KMS-11 (cell line): ENCODE results near the gene BTN1A1.

ENCODE experiments used
- H2AFZ ChIP-seq: fragments of 200-600 bp; sonication (generic); 2 replicates; pipeline ENCODE4 v1.6.1; 2016; ENCODE audit warnings: antibody characterized with exemption, mixed run types, low read depth
- H3K27ac ChIP-seq: fragments of 200-600 bp; sonication (generic); 2 replicates; pipeline ENCODE4 v1.6.1; 2016; ENCODE audit warnings: mild to moderate bottlenecking, mixed run types
- H3K27me3 ChIP-seq: fragments of 200-600 bp; sonication (generic); 2 replicates; pipeline ENCODE4 v1.6.1; 2017; ENCODE audit warnings: mild to moderate bottlenecking, low read depth, mixed run types, moderate library complexity; ENCODE audit not compliant: insufficient read depth
- H3K36me3 ChIP-seq: fragments of 200-600 bp; sonication (generic); 2 replicates; pipeline ENCODE4 v1.6.1; 2017; ENCODE audit warnings: mild to moderate bottlenecking, mixed run types; ENCODE audit not compliant: insufficient read depth
- H3K4me1 ChIP-seq: fragments of 200-600 bp; sonication (generic); 2 replicates; pipeline ENCODE4 v1.6.1; 2016; ENCODE audit warnings: mild to moderate bottlenecking, low read depth, mixed run types; ENCODE audit not compliant: poor library complexity, severe bottlenecking
- H3K4me2 ChIP-seq: fragments of 200-600 bp; sonication (generic); 2 replicates; pipeline ENCODE4 v1.7.0; 2016; ENCODE audit warnings: mild to moderate bottlenecking, mixed run types
- H3K4me3 ChIP-seq: fragments of 200-600 bp; sonication (generic); IDR thresholded peaks from 2 replicates; pipeline ENCODE4 v1.6.1; 2017; ENCODE audit warnings: low read depth, low read length, mixed read lengths; ENCODE audit not compliant: insufficient read depth
- H3K79me2 ChIP-seq: fragments of 200-600 bp; sonication (generic); 2 replicates; pipeline ENCODE4 v1.6.1; 2016; ENCODE audit warnings: low read depth, mixed run types; ENCODE audit not compliant: insufficient read depth
- H3K9ac ChIP-seq: fragments of 200-600 bp; sonication (generic); 2 replicates; pipeline ENCODE4 v1.6.1; 2016; ENCODE audit warnings: mild to moderate bottlenecking, mixed run types
- H4K20me1 ChIP-seq: fragments of 200-600 bp; sonication (generic); 2 replicates; pipeline ENCODE4 v1.6.1; 2016; ENCODE audit warnings: mild to moderate bottlenecking, mixed run types; ENCODE audit not compliant: insufficient read depth
- TF ChIP-seq, protein P1 (sequence below): fragments of 200-600 bp; sonication (generic); conservative IDR thresholded peaks from 2 replicates; pipeline ENCODE4 v1.6.1; 2017; ENCODE audit warnings: low read depth, mild to moderate bottlenecking, antibody characterized with exemption, low read length, moderate library complexity, mixed read lengths

Gene BTN1A1

DNA sequence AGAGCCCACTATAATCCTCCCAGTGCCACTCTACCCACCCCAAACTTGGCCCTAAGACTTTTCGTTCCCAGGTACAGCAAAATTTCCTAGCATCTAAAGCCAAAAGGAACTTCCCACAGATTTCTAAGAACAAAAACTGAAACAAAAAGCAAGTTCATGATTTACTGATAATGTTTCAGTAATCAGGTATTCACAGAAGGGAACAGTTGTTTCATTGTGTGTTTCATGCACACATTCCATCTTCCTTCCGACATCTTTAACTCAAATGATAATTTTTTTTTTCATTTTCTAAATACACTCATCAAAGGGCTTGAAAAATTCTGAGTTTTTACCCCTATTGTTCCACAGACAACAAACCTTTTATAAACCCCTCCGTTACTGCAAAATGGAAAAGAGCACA is 6.0 kb upstream of the BTN1A1 start:
- Histone ChIP-seq H3K9ac (no peak overlapping the region), H4K20me1 (no peaks in the 10 kb centered on the region), H2AFZ (no peak overlapping the region), H3K79me2 (no peaks in the 10 kb centered on the region), H3K27me3 (no peaks in the 10 kb centered on the region), H3K27ac (no peak overlapping the region), H3K36me3 (no peaks in the 10 kb centered on the region), H3K4me2 (no peak overlapping the region), H3K4me3 (no peak overlapping the region), H3K4me1 (peaks cover 7% of the 10 kb centered on the region)
- TF ChIP-seq, protein P1, sequence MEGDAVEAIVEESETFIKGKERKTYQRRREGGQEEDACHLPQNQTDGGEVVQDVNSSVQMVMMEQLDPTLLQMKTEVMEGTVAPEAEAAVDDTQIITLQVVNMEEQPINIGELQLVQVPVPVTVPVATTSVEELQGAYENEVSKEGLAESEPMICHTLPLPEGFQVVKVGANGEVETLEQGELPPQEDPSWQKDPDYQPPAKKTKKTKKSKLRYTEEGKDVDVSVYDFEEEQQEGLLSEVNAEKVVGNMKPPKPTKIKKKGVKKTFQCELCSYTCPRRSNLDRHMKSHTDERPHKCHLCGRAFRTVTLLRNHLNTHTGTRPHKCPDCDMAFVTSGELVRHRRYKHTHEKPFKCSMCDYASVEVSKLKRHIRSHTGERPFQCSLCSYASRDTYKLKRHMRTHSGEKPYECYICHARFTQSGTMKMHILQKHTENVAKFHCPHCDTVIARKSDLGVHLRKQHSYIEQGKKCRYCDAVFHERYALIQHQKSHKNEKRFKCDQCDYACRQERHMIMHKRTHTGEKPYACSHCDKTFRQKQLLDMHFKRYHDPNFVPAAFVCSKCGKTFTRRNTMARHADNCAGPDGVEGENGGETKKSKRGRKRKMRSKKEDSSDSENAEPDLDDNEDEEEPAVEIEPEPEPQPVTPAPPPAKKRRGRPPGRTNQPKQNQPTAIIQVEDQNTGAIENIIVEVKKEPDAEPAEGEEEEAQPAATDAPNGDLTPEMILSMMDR: no peak

DNA sequence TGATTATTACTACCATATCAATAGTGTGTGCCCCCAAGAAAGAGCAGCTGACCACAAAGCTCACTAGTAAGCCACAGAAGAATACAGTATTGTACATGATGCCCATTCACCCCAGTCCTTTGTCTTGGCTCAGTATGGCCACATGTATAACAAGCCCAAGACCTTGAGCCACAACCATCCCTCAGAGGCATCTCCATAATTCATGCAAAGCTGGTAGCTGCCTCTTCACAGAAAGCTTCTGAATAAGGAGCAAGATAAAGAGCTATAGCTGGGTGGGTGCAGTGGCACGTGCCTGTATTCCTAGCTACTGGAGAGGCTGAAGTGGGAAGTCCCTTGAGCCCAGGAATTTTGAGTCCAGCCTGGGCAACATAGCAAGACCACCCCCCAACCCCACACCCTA is 4.8 kb upstream of the BTN1A1 start:
- Histone ChIP-seq H4K20me1 (no peaks in the 10 kb centered on the region), H3K27me3 (no peaks in the 10 kb centered on the region), H3K9ac (no peak overlapping the region), H3K4me3 (no peak overlapping the region), H3K4me1 (peaks cover 7% of the 10 kb centered on the region), H3K79me2 (no peaks in the 10 kb centered on the region), H3K4me2 (no peak overlapping the region), H2AFZ (no peak overlapping the region), H3K27ac (no peak overlapping the region), H3K36me3 (no peaks in the 10 kb centered on the region)
- TF ChIP-seq, protein P1: no peak

DNA sequence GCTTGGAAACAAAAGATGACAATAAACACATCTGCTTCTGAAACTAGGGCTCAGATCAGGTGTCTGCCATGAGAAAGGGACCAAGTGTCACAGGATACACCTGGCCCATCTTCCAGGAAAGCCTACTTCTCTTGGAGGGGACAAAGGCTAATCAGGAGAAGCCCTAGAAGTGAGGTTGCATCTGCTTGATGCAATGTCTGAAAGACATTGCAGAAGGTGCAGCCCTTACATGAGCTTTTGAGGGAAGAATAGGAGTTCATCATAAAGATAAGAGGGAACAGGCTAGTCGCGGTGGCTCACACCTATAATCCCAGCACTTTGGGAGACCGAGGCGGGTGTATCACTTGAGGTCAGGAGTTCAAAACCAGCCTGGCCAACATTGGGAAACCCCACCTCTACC is 2.5 kb upstream of the BTN1A1 start:
- TF ChIP-seq, protein P1: no peak
- Histone ChIP-seq H3K4me2 (no peak overlapping the region), H3K4me3 (no peak overlapping the region), H3K27me3 (no peaks in the 10 kb centered on the region), H3K27ac (no peak overlapping the region), H3K79me2 (no peaks in the 10 kb centered on the region), H2AFZ (no peak overlapping the region), H3K9ac (no peak overlapping the region), H4K20me1 (no peaks in the 10 kb centered on the region), H3K4me1 (peaks cover 6% of the 10 kb centered on the region), H3K36me3 (no peaks in the 10 kb centered on the region)

- TF ChIP-seq, protein P1: no peak
- H2AFZ ChIP-seq: no peak overlapping the region
Observed at GRCh38 chr6:26501482-26501986, 1.4 kb downstream of the BTN1A1 start.

DNA sequence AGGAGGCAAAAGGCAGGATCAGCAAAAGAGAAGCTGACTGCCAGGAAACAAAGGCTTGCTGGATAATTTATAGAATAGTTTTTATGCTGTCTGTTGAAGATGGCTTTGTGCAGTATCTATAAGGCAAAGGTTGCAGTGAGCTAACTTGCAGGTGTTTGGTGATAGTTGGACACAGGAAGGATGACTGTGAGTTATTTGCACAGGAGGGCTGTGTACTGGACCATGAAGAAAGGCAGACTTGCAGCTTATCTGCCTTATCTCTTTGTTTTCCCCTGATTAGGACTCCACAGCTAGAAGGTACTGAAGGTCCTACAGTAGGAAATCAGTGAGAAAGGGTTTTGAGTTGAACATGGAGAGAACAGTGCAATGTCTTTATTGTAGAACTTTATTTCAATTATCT is 2.1 kb downstream of the BTN1A1 start:
- H2AFZ ChIP-seq: no peak overlapping the region
- no peak overlapping the region for H3K4me3 ChIP-seq
- TF ChIP-seq, protein P1: no peak
- H3K9ac ChIP-seq: no peak overlapping the region
- no peak overlapping the region for H3K27ac ChIP-seq
- H3K36me3 ChIP-seq: no peaks in the 10 kb centered on the region
- H3K79me2 ChIP-seq: no peaks in the 10 kb centered on the region
- H3K4me2 ChIP-seq: no peak overlapping the region
- no peaks in the 10 kb centered on the region for H3K4me1 ChIP-seq
- H3K27me3 ChIP-seq: no peaks in the 10 kb centered on the region
- no peaks in the 10 kb centered on the region for H4K20me1 ChIP-seq

More at GRCh38 chr6:26501482-26501986, 1.4 kb downstream of the BTN1A1 start:
- no peak overlapping the region for H3K9ac ChIP-seq
- H3K27ac ChIP-seq: no peak overlapping the region
- H3K27me3 ChIP-seq: no peaks in the 10 kb centered on the region
- no peaks in the 10 kb centered on the region for H3K4me1 ChIP-seq
- no peaks in the 10 kb centered on the region for H3K79me2 ChIP-seq
- no peaks in the 10 kb centered on the region for H3K36me3 ChIP-seq
- no peak overlapping the region for H3K4me2 ChIP-seq
- no peaks in the 10 kb centered on the region for H4K20me1 ChIP-seq
- H3K4me3 ChIP-seq: no peak overlapping the region
